Progenitor cell of endocrine pancreas (in vitro differentiated cells): ENCODE results near the gene CLTCL1. TPM values are rescaled to one million over a fixed set of nuclear protein-coding genes. Genes with fewer than 3 reads are reported as not detected.

Experiments used
- DNase-seq: peaks from one replicate; pipeline ENCODE4 v3.0.0; 2021; ENCODE audit warnings: low spot score; ENCODE audit not compliant: unreplicated experiment
- H3K27ac Mint-ChIP-seq: 2 replicates; pipeline ENCODE4 v1.8.0; 2021; ENCODE audit warnings: mild to moderate bottlenecking, moderate library complexity, mixed read lengths
- H3K27me3 Mint-ChIP-seq: 2 replicates; pipeline ENCODE4 v1.8.0; 2021; ENCODE audit warnings: mixed read lengths
- H3K36me3 Mint-ChIP-seq: 2 replicates; pipeline ENCODE4 v1.8.0; 2022; ENCODE audit warnings: mixed read lengths; ENCODE audit not compliant: insufficient read depth
- H3K4me1 Mint-ChIP-seq: 2 replicates; pipeline ENCODE4 v1.8.0; 2021; ENCODE audit warnings: low read depth, mixed read lengths
- H3K4me3 Mint-ChIP-seq: 2 replicates; pipeline ENCODE4 v1.8.0; 2021; ENCODE audit warnings: low read depth, mild to moderate bottlenecking, moderate library complexity, mixed read lengths
- H3K9me3 Mint-ChIP-seq: 2 replicates; pipeline ENCODE4 v1.8.0; 2021; ENCODE audit warnings: low read depth, mixed read lengths
- total RNA-seq: library from RNA; stranded (reverse); gene quantifications from 2 replicates; pipeline ENCODE4 v1.2.1, GENCODE V29; 2021
- TF ChIP-seq, protein P1 (sequence below): fragments of 200-600 bp; sonication (generic); IDR thresholded peaks from one replicate; pipeline ENCODE4 v1.5.0; 2021; ENCODE audit warnings: antibody characterized with exemption, mild to moderate bottlenecking; ENCODE audit not compliant: unreplicated experiment

Gene CLTCL1
- total RNA-seq, 1 donor from 2014 or later, result 6.6 TPM

DNA sequence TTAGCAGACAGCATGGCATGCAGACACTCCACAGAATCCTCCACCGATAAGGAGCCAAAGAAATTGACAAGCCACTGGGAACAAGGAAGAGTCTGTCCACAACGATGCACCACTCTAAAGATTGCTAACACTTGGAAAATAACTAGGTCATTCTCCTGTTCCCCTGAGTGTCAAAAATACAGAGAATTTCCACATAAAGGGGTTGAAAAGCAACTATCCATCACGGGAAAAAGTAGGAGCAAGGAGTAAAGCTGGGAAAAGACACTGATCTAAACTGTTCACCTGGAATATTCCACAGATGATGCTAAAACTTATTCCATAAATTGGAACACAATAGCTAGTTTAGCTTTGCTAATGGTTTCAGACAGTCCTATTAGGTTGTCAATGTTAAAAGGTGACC, 66.0 kb downstream of the CLTCL1 start:
- Mint-ChIP-seq H3K27me3 (no peaks in the 10 kb centered on the region), H3K4me3 (no peak overlapping the region), H3K9me3 (no peaks in the 10 kb centered on the region), H3K4me1 (no peaks in the 10 kb centered on the region), H3K36me3 (peaks cover 7% of the 10 kb centered on the region), H3K27ac (no peak overlapping the region)
- DNase-seq, result no peak
- TF ChIP-seq, protein P1, sequence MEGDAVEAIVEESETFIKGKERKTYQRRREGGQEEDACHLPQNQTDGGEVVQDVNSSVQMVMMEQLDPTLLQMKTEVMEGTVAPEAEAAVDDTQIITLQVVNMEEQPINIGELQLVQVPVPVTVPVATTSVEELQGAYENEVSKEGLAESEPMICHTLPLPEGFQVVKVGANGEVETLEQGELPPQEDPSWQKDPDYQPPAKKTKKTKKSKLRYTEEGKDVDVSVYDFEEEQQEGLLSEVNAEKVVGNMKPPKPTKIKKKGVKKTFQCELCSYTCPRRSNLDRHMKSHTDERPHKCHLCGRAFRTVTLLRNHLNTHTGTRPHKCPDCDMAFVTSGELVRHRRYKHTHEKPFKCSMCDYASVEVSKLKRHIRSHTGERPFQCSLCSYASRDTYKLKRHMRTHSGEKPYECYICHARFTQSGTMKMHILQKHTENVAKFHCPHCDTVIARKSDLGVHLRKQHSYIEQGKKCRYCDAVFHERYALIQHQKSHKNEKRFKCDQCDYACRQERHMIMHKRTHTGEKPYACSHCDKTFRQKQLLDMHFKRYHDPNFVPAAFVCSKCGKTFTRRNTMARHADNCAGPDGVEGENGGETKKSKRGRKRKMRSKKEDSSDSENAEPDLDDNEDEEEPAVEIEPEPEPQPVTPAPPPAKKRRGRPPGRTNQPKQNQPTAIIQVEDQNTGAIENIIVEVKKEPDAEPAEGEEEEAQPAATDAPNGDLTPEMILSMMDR, result no peak

- peaks cover 7% of the 10 kb centered on the region for H3K36me3 Mint-ChIP-seq
- H3K27ac Mint-ChIP-seq, result no peak overlapping the region
- no peaks in the 10 kb centered on the region for H3K27me3 Mint-ChIP-seq
Measured at GRCh38 chr22:19224985-19225384, 66.5 kb downstream of the CLTCL1 start.

GRCh38 chr22:19224557-19224956, 67.0 kb downstream of the CLTCL1 start:
- H3K9me3 Mint-ChIP-seq, result no peaks in the 10 kb centered on the region
- H3K4me3 Mint-ChIP-seq, result no peak overlapping the region
- TF ChIP-seq, protein P1, result no peak
- H3K36me3 Mint-ChIP-seq, result peaks cover 7% of the 10 kb centered on the region
- DNase-seq, result no peak
- no peak overlapping the region for H3K27ac Mint-ChIP-seq
- H3K4me1 Mint-ChIP-seq, result no peaks in the 10 kb centered on the region
- H3K27me3 Mint-ChIP-seq, result no peaks in the 10 kb centered on the region

More at GRCh38 chr22:19224985-19225384, 66.5 kb downstream of the CLTCL1 start:
- no peaks in the 10 kb centered on the region for H3K4me1 Mint-ChIP-seq
- TF ChIP-seq, protein P1, result no peak
- H3K4me3 Mint-ChIP-seq, result no peak overlapping the region
- DNase-seq, result no peak
- no peaks in the 10 kb centered on the region for H3K9me3 Mint-ChIP-seq

GRCh38 chr22:19223617-19224016, 67.9 kb downstream of the CLTCL1 start:
- H3K36me3 Mint-ChIP-seq, result peaks cover 6% of the 10 kb centered on the region
- H3K9me3 Mint-ChIP-seq, result no peaks in the 10 kb centered on the region
- no peak overlapping the region for H3K27ac Mint-ChIP-seq

DNA sequence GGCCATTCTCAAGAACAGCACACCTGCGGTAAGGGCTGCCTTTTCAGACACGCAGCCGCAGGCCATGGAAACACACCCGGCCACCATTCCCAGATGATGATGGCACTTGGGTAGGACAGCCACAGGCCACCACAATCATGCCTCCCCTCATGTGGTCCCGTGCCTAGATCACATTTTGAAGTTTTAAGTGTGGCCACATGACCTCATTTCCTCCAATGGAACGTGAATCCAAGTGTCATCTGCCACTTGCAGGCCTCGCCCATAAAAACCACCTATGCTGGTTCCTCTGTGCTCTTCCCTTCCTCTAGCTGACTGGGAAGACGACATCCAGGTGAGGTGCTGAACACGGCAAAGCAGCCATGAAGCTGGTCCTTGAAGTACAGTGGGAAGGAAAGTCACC, 68.4 kb downstream of the CLTCL1 start:
- Mint-ChIP-seq H3K4me1 (no peaks in the 10 kb centered on the region), H3K4me3 (no peak overlapping the region), H3K9me3 (no peaks in the 10 kb centered on the region), H3K27me3 (no peaks in the 10 kb centered on the region), H3K27ac (no peak overlapping the region), H3K36me3 (peaks cover 6% of the 10 kb centered on the region)
- no peak for DNase-seq
- TF ChIP-seq, protein P1, result no peak

More at GRCh38 chr22:19223617-19224016, 67.9 kb downstream of the CLTCL1 start:
- no peak overlapping the region for H3K4me3 Mint-ChIP-seq
- no peak for DNase-seq
- H3K27me3 Mint-ChIP-seq, result no peaks in the 10 kb centered on the region
- no peaks in the 10 kb centered on the region for H3K4me1 Mint-ChIP-seq
- TF ChIP-seq, protein P1, result no peak
